K562 treated with DMSO at 1 percent for 24 hours (cell line): ENCODE measurements around the gene ATG12. TPM values are rescaled to one million over a fixed set of nuclear protein-coding genes. Genes with fewer than 3 reads are reported as not detected.

Source experiments
- total RNA-seq: library from RNA; unstranded; fragments of 300-600 nt; gene quantifications from 2 replicates; pipeline ENCODE4 v1.2.3, GENCODE V29; 2022; ENCODE audit warnings: low read depth; ENCODE audit not compliant: insufficient read depth

ATG12 gene
- total RNA-seq, result 26.1 and 31.3 TPM in 2 replicates

GRCh38 chr5:115841382-115842088, at the start of gene ATG12, which contains the start of gene AP3S1:
Gene ATG12, minus strand, starts transcription at chr5:115841565. Its CDS starts 13 bp downstream, at chr5:115841552.
Gene AP3S1, plus strand, starts transcription at chr5:115841935. Its CDS starts 103 bp downstream, at chr5:115842038.

GRCh38 chr5:115816226-115817081, 24.9 kb downstream of the ATG12 start, which contains the start of gene CDO1:
Gene CDO1, minus strand, starts transcription at chr5:115816659. Its CDS starts 262 bp downstream, at chr5:115816397.

Other genes with a start within 250 kb of the ATG12 start
- 0.29 and 1.5 TPM in 2 replicates for gene TICAM2, start 239.1 kb downstream of the ATG12 start, total RNA-seq
- gene TMED7, start 215.5 kb downstream of the ATG12 start, total RNA-seq, result 17.7 and 19.3 TPM in 2 replicates
- not detected in 2 replicates for gene CDO1, start 24.9 kb downstream of the ATG12 start, total RNA-seq
- 26.1 and 42.2 TPM in 2 replicates for gene AP3S1, start 370 bp upstream of the ATG12 start, total RNA-seq
- 2.7 and 4.2 TPM in 2 replicates for gene LVRN, start 120.9 kb upstream of the ATG12 start, total RNA-seq
- gene ARL14EPL, start 190.9 kb upstream of the ATG12 start, total RNA-seq, result not detected in 2 replicates
- gene COMMD10, start 243.5 kb upstream of the ATG12 start, total RNA-seq, result 11.0 and 12.4 TPM in 2 replicates